GM21529 (cell line): ENCODE measurements around the gene TMUB2.

Source experiments
- ATAC-seq: cut with Tn5 transposase; IDR thresholded peaks from one replicate; pipeline ENCODE4 v1.9.1; 2021; ENCODE audit not compliant: unreplicated experiment

TMUB2 gene

DNA sequence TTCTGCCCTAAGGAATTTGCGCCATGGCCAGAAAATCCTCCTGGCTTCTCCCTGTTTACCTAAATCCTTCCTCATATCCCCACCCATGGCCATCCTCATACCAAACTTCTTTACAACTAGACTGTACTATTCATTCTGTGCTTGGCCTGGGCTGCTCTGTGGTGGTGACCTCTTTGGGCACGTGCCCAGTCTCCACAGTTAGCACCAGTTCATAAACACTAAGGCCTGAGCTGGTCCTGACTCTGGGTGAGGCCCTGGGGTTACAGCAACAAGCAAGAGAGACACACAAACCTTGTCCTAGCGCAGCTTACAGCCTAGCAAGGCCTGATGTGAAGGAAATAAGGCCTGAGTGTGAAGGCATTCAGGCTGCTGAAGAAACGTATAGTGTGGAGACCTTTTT lies 16.0 kb downstream of the TMUB2 start:
- ATAC-seq, result no peak

- no peak for ATAC-seq
These were observed 17.1 kb downstream of the TMUB2 start for GRCh38 chr17:44203731-44204440.

DNA sequence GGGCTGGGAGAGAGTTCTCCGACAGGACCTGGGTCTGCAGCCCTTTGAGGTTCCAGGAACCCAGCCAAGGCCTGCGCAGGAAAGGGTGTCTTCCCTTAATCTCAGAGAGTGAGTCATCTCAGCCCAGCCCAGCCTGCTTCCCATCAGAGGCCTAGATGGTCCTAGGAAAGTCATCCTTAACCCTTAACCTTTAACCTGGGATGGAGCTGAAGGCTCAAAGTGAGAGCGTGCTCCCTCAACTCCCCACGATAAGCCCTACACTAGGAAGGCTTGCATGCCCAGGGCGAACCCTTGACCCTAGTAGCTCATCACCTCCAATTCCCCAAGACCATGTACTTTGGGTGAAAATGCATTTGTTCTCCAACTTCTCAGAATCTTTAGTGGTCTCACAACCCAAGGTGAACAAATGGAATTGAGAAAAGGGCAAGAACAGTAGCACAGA lies 17.7 kb downstream of the TMUB2 start:
- no peak for ATAC-seq

GRCh38 chr17:44205962-44206824 lies 19.4 kb downstream of the TMUB2 start:
- ATAC-seq, result no peak

DNA sequence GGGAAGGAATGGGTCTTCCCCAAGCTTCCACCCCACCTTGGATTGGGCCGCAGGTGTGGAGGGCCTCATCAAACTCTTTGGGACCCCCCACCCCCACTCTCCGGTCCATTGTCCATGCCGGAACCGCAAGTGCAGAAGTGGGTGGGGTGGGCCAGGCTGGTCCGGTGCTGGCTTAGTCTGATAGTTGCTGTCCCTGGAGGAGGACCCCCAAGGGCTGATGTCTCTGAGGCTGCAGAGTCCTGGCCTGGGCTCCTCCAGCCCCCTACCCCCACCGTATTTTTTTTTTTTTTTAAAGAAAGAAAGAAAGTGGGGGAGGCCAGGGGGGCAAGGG lies 20.0 kb downstream of the TMUB2 start:
- no peak for ATAC-seq

GRCh38 chr17:44207319-44207718 lies 20.5 kb downstream of the TMUB2 start:
- no peak for ATAC-seq

DNA sequence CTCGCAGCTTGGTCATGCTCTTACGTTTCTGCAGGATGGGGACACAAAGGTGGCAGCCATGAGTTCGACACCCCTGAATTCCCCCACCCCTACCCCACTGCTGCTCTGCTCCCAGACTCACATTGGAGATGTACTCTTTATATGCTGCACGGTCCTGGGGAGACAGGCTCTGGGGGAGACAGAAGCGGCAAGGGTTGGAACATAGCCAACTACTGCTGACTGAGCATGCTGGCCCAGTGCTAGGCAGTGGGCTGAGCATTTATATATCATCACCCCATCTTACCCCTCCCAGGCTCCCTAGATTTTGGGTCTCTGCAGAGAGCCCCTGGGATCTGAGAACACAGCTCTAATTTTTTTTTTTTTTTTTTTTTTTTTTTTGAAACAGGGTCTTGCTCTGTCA lies 21.0 kb downstream of the TMUB2 start:
- ATAC-seq, result no peak

DNA sequence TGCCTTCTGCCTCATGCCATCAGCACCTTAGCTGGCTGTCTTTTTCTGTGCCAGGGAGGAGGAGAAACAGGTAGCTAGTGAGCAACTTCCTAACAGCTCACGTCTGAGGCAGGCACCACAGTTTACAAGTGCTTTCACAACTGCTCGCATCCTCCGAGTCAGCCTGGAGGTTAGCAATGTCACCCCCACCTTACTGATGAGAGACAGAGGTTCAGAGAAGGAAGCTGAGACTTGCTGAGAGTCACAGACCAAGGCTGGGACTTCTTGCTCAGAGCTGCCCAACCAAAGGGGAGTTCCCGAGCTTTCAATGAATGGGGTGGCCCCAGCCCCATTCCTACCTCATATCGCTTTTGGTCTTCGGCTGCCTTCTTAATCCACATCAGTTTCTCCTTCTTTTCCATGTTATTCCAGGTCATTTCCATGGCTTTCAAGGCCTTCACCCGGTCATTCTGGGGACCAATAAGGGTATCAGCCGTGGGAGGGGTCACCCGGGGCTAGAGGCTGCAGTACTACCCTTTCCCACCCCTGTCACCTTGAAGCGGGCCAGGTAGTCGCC lies 23.1 kb downstream of the TMUB2 start:
- no peak for ATAC-seq

GRCh38 chr17:44210342-44211192 lies 23.8 kb downstream of the TMUB2 start:
- ATAC-seq, result peak; percentile 76

DNA sequence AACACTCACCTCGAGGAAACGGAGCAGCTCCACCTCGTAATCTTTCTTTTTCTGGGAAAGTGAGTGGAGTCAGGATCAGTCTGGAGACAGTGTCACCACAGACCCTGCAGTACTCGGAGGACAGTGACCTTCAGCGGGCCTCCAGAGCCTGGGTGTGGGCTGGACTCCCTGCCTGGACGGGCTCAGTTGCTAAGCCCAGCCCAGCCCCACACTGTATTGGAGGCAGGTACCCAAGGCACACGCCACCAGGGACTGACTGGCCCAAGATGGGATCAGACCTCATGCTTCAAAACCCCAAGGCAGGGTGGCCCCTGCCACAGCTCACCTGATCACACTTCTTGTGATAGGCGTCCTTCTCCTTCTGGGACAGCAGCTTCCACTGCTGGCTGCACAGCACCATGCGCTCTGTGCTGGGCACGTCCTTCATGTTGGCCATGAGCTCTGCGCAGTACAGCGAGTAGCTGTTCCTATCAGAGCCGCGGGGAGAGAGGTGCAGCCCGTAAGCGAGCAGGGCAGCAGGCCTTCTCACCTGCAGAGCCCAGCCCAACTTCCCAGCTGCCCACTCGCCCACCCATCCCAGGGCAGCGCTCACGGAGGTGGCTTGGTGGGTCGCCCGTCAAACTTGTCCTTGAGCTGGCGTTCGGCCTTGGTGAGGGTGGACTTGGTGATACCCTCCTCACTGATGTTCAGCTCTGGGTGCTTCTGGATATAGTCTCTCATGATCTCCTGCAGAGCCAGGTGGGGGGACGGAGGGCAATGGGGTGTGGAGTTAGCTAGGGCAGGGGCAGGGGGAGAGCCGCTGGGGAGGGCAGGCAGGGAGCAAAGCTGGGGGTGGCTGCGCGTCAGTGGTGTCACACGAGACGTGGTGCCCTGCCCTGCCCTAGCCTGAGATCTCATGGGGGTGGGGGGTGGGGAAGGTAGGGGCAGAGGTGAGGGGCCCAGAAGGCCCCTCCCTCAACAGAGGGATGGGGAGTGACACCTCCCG lies 24.8 kb downstream of the TMUB2 start:
- no peak for ATAC-seq

DNA sequence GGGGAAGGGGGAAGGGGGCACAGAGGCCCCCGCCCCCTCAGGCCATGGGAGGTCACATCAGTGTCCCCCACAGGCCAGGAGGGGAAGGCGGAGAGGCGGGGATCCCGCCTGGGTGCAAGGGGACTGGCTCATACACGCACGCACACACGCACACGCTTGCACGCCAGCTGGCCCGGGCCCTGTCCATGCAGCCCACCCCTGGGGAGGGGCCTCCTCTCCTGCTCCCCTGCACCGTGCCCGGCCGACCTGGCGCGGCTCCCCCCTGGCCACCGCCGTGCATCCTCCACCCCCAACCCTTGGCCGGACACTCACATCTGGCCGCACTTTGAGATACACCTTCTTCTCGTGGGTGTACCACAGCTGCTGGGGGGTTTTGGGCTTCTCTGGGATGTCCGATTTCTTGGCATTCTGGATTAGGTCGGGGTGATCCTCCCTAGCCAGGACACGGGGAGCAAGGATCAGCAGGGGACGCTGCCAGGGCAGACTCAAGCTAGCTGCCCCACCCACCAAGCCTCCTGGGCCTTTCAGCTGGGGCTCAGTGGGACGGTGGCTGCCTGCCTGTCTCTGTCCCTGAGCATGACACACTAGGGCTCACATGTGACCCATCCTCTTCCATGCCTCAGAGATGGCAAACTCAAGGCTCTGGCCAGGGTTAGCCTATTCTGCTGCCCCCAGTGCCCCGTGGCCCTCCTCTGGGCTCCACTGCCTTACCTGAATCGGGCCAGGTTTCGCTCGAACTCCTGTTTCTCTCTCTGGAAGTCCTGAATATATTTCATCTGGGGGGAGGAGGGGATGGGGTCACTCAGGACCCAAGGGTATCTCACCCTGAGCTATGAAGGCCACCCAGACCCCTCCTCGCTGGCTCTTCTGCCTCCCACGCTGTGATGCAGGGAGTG lies 26.0 kb downstream of the TMUB2 start:
- no peak for ATAC-seq

DNA sequence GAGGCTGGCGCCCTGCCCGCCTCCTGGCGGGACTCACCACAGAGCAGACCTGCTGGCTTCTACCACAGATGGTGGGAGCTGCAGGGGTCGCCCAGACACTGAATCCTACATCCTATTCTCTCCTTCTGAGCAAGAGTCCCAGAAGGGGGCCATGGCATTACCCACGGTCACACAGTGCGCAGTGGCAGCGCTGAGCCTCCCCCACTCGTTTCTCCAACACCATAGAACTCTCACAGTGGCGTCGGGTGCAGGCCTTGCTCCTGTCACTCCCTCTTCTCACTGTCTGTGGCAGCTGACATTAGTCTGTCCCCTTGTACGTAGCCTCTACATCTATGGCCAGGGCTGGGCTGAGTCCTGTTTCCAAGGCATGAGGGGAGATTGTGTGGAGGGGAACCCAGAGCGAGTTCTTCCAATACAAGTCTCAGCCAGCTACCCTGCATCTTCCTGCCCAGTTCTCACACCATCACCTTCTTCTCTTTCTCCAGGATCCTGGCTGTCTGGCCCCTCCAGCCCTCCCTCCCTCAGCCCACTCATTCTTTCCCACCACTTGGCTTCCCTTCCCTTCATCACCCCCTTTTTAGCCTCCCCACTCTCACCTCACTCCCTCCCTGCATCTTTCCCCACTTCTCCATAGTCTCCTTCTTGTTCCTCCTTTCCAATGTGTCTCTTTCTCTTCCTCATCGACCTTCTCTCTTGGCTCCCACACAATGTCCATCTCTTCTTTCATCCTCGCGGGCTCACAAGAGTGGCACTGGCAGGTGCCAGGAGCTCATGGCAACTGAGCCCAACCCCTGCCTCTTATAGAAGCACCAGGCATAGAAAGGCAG lies 26.8 kb downstream of the TMUB2 start:
- ATAC-seq, result no peak

GRCh38 chr17:44214230-44214494 lies 27.4 kb downstream of the TMUB2 start:
- ATAC-seq, result no peak

DNA sequence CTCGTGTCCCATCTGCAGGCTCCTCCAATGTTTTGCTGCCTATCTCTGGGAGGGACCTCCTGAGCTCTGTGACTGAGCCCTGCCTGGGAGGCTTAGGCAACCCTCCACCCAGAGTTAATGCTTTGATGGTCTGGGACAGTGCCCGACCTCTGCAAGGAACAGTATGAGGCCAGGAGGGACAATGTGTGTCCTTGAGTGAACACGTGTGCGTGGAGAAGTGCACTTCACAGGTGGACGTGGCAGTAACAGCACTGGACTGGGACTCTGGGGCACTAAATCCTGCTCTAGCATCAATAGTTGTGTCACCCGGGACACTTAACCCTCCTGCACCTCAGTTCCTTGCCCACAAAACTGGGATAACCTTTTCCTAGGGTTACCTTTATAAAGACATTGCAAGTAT lies 28.1 kb downstream of the TMUB2 start:
- no peak for ATAC-seq

DNA sequence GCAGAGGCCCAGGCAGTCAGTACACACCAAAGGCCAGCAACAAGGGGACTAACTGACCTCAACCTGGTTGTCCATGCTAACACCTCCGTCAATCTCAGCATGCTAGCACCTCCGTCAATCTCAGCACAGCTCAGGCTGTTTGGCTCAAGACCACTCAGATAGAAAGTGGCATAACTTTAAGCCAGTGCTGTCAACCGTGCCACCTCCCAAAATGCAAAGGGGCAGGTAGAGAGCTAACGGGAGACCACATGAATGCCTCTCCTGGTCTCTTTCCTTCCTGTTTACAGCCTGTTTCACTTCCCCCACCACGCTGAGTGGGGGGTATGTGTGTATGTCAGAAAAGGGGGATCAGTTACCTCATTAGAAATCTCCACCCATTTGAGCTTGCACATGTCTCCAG lies 29.4 kb downstream of the TMUB2 start:
- ATAC-seq, result no peak

- no peak for ATAC-seq
These were observed 29.9 kb downstream of the TMUB2 start for GRCh38 chr17:44216694-44217093.

GRCh38 chr17:44217738-44218343 lies 31.1 kb downstream of the TMUB2 start:
- ATAC-seq, result no peak
